Muscle of back (tissue), 13 donors: ENCODE data around the gene ZNF711. TPM values are rescaled to one million over a fixed set of nuclear protein-coding genes. Genes with fewer than 3 reads are reported as not detected.
"Not testable (repeated sequence)": the region's sequence is repeated elsewhere in the genome, so short reads cannot be mapped to it uniquely, and the experiment has no call there.

Source experiments
- DNase-seq, 3 donors: peaks; one replicate each; pipeline versions ENCODE4 v3.0.0 to v3.0.0-alpha.2; 2013
- long read RNA-seq, 9 donors: transcript quantifications; one replicate each; lab custom pipeline, GENCODE V29; 2026
- polyA plus RNA-seq, 10 donors: library from polyadenylated mRNA; unstranded; fragments of 120-200 nt; gene quantifications; one replicate each; pipeline ENCODE4 v1.2.1, GENCODE V29; 2013; ENCODE audit not compliant: insufficient read length in 10 of 10

The ZNF711 gene
- 10 to 100 TPM; 26.1 to 41.2 (median 32.1) TPM for polyA plus RNA-seq
- long read RNA-seq, donor 1, partial matches to known transcripts: 0 of 1 reads
- long read RNA-seq, donor 1, other reads (novel, unspliced or antisense): 0 of 1 reads
- long read RNA-seq, donor 2, partial matches to known transcripts: 0 of 1 reads
- long read RNA-seq, donor 2, other reads (novel, unspliced or antisense): 0 of 1 reads
- long read RNA-seq, donor 3: 0 reads
- long read RNA-seq, donor 4, full-length matches to known transcripts: 1 of 1 reads
- long read RNA-seq, donor 4, partial matches to known transcripts: 0 of 1 reads
- long read RNA-seq, donor 4, other reads (novel, unspliced or antisense): 0 of 1 reads
- long read RNA-seq, donor 5: 0 reads
- long read RNA-seq, donor 6, partial matches to known transcripts: 0 of 1 reads
- long read RNA-seq, donor 6, other reads (novel, unspliced or antisense): 0 of 1 reads
- long read RNA-seq, donor 7, partial matches to known transcripts: 0 of 1 reads
- long read RNA-seq, donor 7, other reads (novel, unspliced or antisense): 0 of 1 reads
- long read RNA-seq, donor 8, partial matches to known transcripts: 0 of 1 reads
- long read RNA-seq, donor 8, other reads (novel, unspliced or antisense): 0 of 1 reads
- long read RNA-seq, donor 9: 0 reads

DNA sequence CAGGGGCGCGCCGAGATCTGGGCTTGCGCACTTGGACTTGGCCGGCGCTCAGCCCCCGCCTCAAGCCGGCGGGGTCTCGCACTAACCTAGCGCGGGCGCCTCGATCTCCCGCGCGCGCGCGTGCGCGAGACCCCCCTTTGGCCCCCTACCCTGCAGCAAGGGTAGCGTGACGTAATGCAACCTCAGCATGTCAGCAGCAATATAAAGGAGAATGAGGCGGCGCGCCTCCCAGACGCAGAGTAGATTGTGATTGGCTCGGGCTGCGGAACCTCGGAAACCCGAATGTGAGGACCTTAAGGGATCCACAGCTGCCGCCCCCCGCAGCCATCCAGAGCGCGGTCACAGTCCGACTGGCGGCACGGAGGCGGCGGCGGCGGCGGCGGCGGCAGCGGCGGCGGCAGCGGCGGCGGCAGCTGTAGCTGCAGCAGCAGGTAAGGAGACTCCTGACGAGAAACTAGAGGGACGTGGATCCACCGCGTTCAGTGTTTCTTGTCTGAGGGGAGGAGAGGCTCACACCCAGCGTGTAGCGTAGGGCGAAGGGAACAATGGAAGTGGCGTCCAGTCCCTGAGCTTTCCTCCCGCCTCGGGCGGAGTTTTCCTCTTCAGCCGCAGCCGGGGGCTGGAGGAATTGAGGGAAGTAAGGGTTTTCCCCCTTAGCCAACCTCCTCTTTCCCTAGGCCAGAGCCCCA is at the start of gene ZNF711, which contains the start of gene SATL1:
Gene ZNF711 (plus strand): TSS at position 231 of the 689 bp plus-strand sequence. CDS start 3,582 bp downstream, outside the sequence.
Gene SATL1 (minus strand): TSS at position 19 of the 689 bp plus-strand sequence. CDS start 134,811 bp downstream, outside the sequence.
- peak; percentile 69 to 94 (median 88) for DNase-seq

DNA sequence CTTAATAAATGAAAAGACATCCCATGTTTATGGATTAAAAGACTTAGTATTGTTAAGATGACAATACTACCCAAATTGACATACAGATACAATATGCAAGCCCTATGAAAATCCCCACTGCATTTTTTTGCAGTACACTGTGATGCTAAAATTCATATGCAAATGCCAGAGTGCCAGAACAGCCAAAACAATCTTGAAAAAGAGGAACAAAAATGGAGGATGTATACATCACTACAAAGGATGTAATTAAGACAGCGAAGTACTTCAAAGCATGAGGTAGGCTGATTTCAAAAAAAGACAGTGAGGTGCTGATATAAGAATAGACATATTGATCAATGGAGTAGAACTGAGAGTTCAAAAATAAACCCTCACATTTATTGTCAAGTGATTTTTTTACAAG is 47.5 kb upstream of the ZNF711 start:
- no peak for DNase-seq

DNA sequence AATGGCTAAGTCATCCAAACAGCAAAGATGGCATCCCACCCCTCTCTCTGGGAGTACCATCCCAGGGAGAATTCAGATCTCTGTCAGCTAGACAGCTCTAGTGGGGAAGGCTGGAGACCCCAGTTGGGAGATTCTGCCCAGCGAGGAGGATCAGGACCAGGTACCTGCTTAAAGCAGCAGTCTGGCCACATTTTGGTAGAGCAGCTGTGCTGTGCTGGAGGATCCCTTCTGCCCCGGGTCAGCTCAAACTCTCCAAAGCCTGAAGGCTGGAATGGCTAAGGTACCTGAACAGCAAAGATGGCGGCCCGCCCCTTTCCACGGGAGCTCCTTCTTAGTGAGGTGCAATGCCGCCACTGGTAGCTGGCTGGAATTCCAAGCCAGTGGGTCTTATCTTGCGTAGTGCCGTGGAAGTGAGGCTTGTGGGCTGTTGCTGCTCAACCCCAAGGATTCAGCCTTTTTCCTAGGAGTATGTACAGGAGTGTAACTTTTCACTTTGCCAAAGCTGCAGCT is 40.3 kb upstream of the ZNF711 start:
- DNase-seq: no peak

DNA sequence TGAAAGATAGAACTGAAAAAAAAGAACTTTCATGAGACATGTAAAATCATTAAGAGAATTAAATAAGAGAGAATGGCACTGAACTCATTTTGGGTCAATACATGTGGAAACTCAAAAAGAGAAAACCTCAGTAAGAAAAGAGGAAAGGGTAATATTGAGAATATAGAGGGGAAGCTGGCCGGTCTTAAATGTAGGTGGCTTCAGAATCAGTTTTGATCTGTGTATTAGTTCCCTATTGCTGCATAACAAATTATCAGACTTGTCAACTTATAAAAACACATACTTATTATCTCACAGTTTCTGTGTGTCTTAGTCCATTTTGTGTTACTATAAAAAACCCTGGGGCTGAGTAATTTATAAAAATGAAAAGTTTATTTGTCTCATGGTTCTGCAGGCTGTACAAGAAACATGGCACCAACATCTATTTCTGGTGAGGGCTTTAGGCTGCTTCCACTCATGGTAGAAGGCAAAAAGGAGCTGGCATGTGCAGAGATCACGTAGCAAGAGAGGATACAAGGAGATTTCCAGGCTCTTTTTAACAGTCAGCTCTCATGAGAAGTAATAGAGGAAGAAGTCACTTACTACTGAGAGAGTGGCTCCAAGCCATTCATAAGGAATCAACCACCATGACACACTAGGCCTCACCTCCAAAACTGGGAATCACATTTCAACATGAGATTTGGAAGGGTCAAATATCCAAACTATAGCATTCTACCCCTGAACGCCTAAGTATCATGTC is 29.8 kb upstream of the ZNF711 start:
- no peak for DNase-seq

DNA sequence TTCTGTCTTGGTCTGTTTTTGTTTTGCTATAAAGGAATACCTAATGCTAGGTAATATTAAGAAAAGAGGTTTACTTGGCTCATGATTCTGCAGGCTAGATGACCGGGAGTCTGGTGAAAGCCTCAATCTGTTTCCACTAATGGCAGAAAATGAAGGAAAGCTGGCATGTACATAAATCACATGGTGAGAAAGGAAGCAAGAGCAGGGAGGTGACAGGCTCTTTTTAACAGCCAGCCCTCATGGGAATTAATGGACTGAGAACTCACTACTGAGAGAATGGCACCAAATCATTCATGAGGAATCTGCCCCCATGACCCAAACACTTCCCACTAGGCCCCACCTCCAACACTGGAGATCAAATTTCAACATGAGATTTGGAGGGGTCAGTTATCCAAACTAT is 27.8 kb upstream of the ZNF711 start:
- no peak for DNase-seq

DNA sequence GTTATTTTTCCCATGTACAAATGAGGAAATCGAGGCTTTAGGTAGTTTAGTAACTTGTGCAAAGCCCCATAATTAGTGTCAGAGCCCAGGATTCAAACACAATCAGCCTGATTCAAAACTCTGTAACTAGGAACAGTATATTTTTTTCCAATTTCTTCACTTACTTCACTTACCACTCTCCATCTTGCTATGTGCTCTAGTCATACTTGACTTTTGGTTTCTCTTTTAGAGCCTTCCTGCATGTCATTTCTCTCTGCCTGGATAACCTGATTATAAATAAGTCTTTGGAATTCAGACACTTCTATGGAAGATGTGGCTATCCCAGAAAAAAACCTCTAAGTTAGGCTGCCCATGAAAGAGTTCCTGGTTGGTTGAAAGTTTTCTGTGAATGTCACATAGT is 22.4 kb upstream of the ZNF711 start:
- DNase-seq: no peak

DNA sequence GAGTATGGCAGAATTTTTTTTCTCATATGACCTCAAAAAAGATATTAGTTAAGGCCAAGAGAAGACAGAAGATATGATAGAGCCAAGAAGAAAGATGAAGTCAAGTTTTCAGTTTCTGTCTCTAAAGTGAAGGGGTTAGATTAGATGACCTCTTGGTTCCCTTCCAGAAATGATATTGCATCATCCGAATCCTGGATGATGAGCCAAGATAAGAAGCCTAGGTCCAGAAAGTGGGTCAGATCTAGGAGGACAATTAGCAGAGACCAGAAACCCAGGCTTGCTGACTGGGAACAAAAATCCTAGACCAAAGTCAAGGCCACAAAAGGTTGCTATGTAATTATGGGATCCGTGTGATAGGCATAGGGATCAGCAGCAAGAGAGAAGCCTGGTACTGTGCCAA is 20.4 kb upstream of the ZNF711 start:
- no peak for DNase-seq

DNA sequence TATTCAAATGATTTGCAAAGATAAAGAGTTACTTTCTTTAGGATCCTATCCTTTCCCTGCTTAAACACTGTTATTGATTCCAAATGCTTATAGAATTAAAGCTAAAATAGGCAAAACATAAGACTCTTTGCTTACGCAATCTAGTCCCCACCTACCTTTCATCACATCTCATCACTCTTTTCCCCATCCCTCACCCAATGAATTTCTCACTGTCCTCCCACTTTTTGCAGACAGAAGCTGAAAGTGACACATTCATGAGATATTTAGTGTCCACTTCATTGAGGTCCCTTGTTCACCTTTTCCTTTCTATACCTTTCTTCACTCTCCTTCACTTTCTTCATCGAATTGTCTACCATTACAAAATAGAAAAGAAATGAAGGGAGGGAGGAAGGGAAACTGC is 636 bp upstream of the ZNF711 start:
- DNase-seq: no peak

DNA sequence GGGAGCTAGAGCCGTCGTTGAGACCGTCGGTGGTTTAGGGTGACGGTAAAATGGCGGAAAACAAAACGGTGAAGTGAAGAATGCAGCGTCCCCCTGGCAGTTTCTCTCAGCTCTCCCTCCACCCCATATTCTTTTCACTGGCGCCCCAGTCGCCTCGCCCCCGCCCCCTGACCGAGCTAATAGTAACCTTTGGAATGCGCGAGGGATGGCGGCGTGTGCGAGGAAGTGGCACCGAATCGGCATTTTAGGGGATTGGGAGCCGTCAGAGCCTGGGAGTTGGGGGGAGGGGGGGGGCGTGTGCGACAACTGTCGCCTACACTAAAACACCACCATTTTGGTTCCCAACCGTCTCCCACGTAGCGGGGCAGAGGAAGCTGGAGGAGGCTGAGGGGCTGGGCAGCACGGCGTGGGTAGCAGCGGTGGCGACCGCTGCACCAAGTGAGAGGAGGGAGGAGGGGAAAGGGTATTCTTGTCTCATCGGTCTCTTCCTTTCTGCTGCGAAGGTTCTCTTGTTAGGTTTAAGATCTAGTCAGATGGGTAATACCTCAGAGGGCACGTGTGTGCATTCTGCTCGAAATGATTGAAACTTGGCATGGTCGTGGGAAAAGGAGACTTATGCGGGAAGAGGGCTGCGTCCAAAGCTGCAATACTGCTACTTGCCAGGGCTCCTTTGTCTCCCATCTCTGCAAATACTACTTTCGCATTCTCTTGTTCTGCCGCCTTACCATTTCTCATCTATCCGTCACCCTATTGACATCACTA is 840 bp downstream of the ZNF711 start:
- DNase-seq: peak in 2 of 3 donors; percentile 35 to 77

DNA sequence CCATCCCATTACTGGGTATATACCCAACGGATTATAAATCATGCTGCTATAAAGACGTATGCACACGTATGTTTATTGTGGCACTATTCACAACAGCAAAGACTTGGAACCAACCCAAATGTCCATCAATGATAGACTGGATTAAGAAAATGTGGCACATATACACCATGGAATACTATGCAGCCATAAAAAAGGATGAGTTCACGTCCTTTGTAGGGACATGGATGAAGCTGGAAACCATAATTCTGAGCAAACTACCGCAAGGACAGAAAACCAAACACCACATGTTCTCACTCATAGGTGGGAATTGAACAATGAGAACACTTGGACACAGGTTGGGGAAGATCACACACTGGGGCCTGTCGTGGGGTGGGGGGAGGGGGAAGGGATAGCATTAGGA is 41.5 kb downstream of the ZNF711 start:
- not testable (repeated sequence) for DNase-seq

DNA sequence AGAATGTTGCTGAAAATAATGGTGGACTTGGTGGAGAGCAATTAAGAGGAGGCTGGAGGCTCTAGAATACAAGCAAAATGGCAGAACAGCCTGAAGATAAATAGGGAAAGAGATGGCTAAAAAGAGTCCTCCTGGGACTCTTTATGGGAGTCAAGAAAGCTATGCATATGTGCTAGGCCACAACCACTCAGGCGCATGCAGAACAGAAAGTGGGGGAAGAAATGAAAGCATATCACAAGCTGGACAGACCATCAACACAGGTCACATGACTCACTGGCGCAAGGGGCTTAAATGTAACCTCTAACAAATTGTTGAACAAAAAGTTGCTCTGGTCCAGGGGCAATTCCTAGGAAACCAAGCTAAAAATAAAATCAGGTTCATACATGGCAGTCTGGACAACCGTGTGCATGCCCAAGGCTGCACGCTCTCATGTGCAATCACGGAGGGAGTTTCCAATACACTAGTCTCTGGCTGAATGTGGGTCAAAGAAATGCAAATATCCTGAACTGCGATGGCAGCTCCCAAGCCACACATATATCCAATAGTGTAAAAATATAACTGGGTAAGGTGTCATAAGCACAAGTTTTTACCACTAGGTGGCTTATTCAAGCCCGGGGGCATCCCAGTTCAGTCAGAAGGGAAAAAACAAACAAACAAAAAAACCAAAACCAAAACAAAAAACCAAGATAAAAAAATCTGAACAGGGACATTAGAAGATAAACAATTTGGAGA is 45.4 kb downstream of the ZNF711 start:
- no peak for DNase-seq

DNA sequence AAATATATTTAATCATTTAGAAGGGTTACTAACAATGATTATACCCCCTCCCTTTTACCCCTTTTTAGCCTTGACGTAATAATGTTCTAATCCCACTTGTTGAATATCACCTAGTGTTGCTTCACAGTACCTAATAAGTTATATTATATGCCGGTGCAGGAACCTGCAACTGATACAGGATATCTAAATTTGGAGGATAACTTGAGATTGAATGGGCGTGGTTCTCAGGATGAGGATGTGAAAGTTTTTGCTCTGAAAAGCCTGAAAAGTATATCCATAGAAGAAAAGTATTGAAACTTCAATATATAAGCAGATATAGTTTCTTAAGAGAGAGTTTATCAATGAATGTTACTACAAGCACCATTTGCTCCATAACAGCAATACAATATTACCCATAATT is 59.8 kb downstream of the ZNF711 start:
- DNase-seq: no peak

DNA sequence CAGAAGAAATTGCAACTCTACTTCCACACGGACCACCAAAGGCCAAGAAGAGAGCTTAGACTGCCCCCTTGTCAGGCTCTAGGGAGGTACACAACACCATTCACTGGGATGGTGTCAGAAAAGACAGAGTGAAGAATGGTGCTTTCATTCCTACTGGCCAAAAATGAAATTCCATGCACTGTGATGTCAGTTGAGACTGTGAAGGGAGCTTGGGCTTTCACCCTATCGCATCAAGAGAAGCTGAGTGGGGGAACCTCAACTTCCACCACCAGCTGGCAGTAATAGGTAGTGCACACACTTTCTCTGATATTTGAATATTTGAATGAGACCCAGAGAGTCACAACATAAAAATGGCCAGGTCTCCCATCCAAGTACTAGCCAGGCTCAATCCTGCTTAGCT is 65.9 kb downstream of the ZNF711 start:
- no peak for DNase-seq

DNA sequence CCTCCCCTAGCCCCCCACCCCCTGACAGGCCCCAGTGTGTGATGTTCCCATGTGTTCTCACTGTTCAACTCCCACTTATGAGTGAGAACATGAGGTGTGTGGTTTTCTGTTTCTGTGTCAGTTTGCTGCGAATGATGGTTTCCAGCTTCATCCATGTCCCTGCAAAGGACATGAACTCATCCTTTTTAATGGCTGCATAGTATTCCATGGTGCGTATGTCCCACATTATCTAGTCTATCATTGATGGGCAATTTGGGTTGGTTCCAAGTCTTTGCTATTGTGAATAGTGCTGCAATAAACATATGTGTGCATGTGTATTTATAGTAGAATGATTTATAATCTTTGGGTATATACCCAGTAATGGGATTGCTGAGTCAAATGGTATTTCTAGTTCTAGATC is 67.6 kb downstream of the ZNF711 start:
- not testable (repeated sequence) for DNase-seq

Other genes starting within 250 kb of the ZNF711 start
- gene APOOL, start 240.1 kb upstream of the ZNF711 start, polyA plus RNA-seq: 10 to 100 TPM; 12.6 to 21.2 (median 14.9) TPM
- under 1 TPM; 0.31 to 0.66 (median 0.42) TPM for gene SATL1, start 212 bp upstream of the ZNF711 start, polyA plus RNA-seq
- gene POF1B, start 135.7 kb downstream of the ZNF711 start, polyA plus RNA-seq: 1 to 10 TPM in 2 of 10 donors, under 1 TPM in 7, not detected in 1; 0.04 to 1.3 (median 0.12) TPM